Endothelial cell of umbilical vein (primary cell): ENCODE data around the gene SPINK1. TPM values are rescaled to one million over a fixed set of nuclear protein-coding genes. Genes with fewer than 3 reads are reported as not detected.

Source experiments
- BruUV-seq: library from RNA; stranded (reverse); fragments of 400-500 nt; replicated peaks from 2 replicates; lab custom pipeline; 2021; lab: Mats Ljungman, UMichigan
- CTCF ChIA-PET: fragments of 300-600, 350-600 bp; sonication (Branson Sonifier 250); formaldehyde crosslinking; loops from one replicate; lab custom pipeline; 2021; ENCODE audit warnings: antibody characterized with exemption, inconsistent platforms; lab: Charles Lee
- POLR2A ChIA-PET: fragments of 300-600, 350-600 bp; sonication (Branson Sonifier 250); formaldehyde crosslinking; loops from one replicate; lab custom pipeline; 2021; ENCODE audit warnings: antibody characterized with exemption, inconsistent platforms; lab: Charles Lee
- DNase-seq: peaks from one replicate; pipeline ENCODE4 v3.0.0-alpha.2; 2011; ENCODE audit warnings: low read depth, low spot score
- FAIRE-seq: peaks from 2 replicates; lab custom pipeline; 2011; peaks lifted over from hg19 to GRCh38; lab: Jason Lieb, UNC
- H2AFZ ChIP-seq: 2 replicates; pipeline ENCODE4 v1.6.0; 2012; ENCODE audit warnings: low read depth, low read length, control low read depth, inconsistent platforms
- H3K27ac ChIP-seq: 2 replicates; pipeline ENCODE4 v1.5.1; 2011; ENCODE audit warnings: low read depth, mild to moderate bottlenecking, control low read depth, low read length, moderate library complexity; ENCODE audit not compliant: insufficient read depth
- H3K27me3 ChIP-seq, 2 experiments: 2 replicates each; pipeline versions ENCODE4 v1.6.0 to v1.6.1; 2011; ENCODE audit warnings: low read length in 2 of 2, mixed read lengths in 1 of 2; ENCODE audit not compliant: control insufficient read depth in 2 of 2, insufficient read depth in 2 of 2
- H3K36me3 ChIP-seq, 2 experiments: 2 replicates in 1 of 2; 3 replicates in 1 of 2; pipeline ENCODE4 v1.5.1; 2011; ENCODE audit warnings: low read length in 2 of 2, mild to moderate bottlenecking in 1 of 2, moderate library complexity in 1 of 2; ENCODE audit not compliant: control insufficient read depth in 2 of 2, insufficient read depth in 2 of 2; ENCODE audit errors: extremely low read depth in 1 of 2
- H3K4me1 ChIP-seq: 3 replicates; pipeline ENCODE4 v1.5.1; 2011; ENCODE audit warnings: mild to moderate bottlenecking, low read length; ENCODE audit not compliant: control insufficient read depth, insufficient read depth; ENCODE audit errors: extremely low read depth
- H3K4me2 ChIP-seq: 2 replicates; pipeline ENCODE4 v1.6.1; 2011; ENCODE audit warnings: low read length, control low read depth, mixed read lengths; ENCODE audit not compliant: insufficient read depth
- H3K4me3 ChIP-seq, 3 experiments: fragments of 200-600 bp in 1 of 3; sonication (generic), shearing (Covaris generic) in 1 of 3; replicated peaks in 1 of 3; 2 replicates each; pipeline ENCODE4 v1.5.1; 2011 to 2016; ENCODE audit warnings: control low read depth in 3 of 3, low read length in 3 of 3, mild to moderate bottlenecking in 2 of 3, inconsistent platforms in 1 of 3, low read depth in 1 of 3, moderate library complexity in 1 of 3; ENCODE audit not compliant: insufficient read depth in 1 of 3
- H3K79me2 ChIP-seq: 2 replicates; pipeline ENCODE4 v1.6.0; 2012; ENCODE audit warnings: low read length, inconsistent platforms; ENCODE audit not compliant: control insufficient read depth, insufficient read depth
- H3K9ac ChIP-seq: replicated peaks from 2 replicates; pipeline ENCODE3; 2011; ENCODE audit warnings: low read length, control low read depth; ENCODE audit not compliant: insufficient read depth; ENCODE audit errors: extremely low read depth
- H3K9me1 ChIP-seq: replicated peaks from 3 replicates; pipeline ENCODE4 v1.6.0; 2011; ENCODE audit warnings: mild to moderate bottlenecking, low read length; ENCODE audit not compliant: control insufficient read depth, insufficient read depth; ENCODE audit errors: extremely low read depth
- H3K9me3 ChIP-seq: replicated peaks from 2 replicates; pipeline ENCODE4 v1.5.1; 2012; ENCODE audit warnings: low read length, inconsistent platforms; ENCODE audit not compliant: control insufficient read depth, insufficient read depth
- H4K20me1 ChIP-seq: replicated peaks from 2 replicates; pipeline ENCODE3; 2011; ENCODE audit warnings: mild to moderate bottlenecking, low read length; ENCODE audit not compliant: control insufficient read depth, insufficient read depth; ENCODE audit errors: extremely low read depth
- EZH2 ChIP-seq: IDR thresholded peaks from 2 replicates; pipeline ENCODE4 v1.6.1; 2012; ENCODE audit warnings: borderline replicate concordance, low read depth, mild to moderate bottlenecking, moderate library complexity, low read length, inconsistent platforms; ENCODE audit not compliant: severe bottlenecking
- FOS ChIP-seq: IDR thresholded peaks from 2 replicates; pipeline ENCODE4 v1.6.1; 2011; ENCODE audit warnings: mild to moderate bottlenecking, low read length, moderate library complexity, borderline replicate concordance; ENCODE audit not compliant: insufficient read depth
- GATA2 ChIP-seq: IDR thresholded peaks from 2 replicates; pipeline ENCODE4 v1.7.0; 2011; ENCODE audit warnings: low read depth, mild to moderate bottlenecking, moderate library complexity, mixed read lengths, low read length; ENCODE audit not compliant: insufficient read length, insufficient read depth
- JUN ChIP-seq: IDR thresholded peaks from 2 replicates; pipeline ENCODE4 v1.6.1; 2011; ENCODE audit warnings: borderline replicate concordance, low read depth; ENCODE audit not compliant: insufficient read length, insufficient read depth
- MYC ChIP-seq: IDR thresholded peaks from one replicate; pipeline ENCODE4 v1.6.1; 2011; ENCODE audit warnings: mild to moderate bottlenecking, low read depth, low read length
- POLR2A ChIP-seq: IDR thresholded peaks from 2 replicates; pipeline ENCODE4 v1.6.1; 2012; ENCODE audit warnings: low read depth, mild to moderate bottlenecking, control low read depth, low read length
- POLR2AphosphoS5 ChIP-seq: IDR thresholded peaks from 2 replicates; pipeline ENCODE4 v1.6.1; 2012; ENCODE audit warnings: low read depth, mild to moderate bottlenecking, control low read depth, low read length, moderate library complexity; ENCODE audit not compliant: insufficient read depth
- dilution Hi-C: fragments of 300-500 bp; cut with MboI; formaldehyde crosslinking; loops from one replicate; pipeline ENCODE4 v1.15.0; 2019; ENCODE audit warnings: low sequenced_read_pairs; ENCODE audit not compliant: extremely low pct_ligation_motif_present
- intact Hi-C: fragments of 100-400 bp; cut with micrococcal nuclease; formaldehyde crosslinking; loops from one replicate; pipeline ENCODE4 v1.10.0; 2022
- polyA plus RNA-seq, 4 experiments: library from polyadenylated mRNA; depleted of rRNA in 3 of 4; stranded (reverse) in 3 of 4; unstranded in 1 of 4; fragments of >200 nt; gene quantifications; 2 replicates each; pipeline versions ENCODE4 v1.2.1 to v1.2.3, GENCODE V29; 2011 to 2012; ENCODE audit warnings: missing spikeins in 1 of 4
- total RNA-seq: library from RNA; stranded (reverse); gene quantifications from 2 replicates; pipeline ENCODE4 v1.2.3, GENCODE V29; 2021
- TF ChIP-seq, protein P1 (sequence below): IDR thresholded peaks from 2 replicates; pipeline ENCODE4 v1.6.1; 2011; ENCODE audit not compliant: insufficient read depth, insufficient read length
- TF ChIP-seq, protein P2 (sequence below), 2 donors: IDR thresholded peaks; 1 replicate in 1 of 2; 2 replicates in 1 of 2; pipeline ENCODE4 v1.5.1; 2011; ENCODE audit warnings: low read length in 2 of 2, mild to moderate bottlenecking in 2 of 2, moderate library complexity in 2 of 2, control low read depth in 1 of 2, inconsistent platforms in 1 of 2, low read depth in 1 of 2; ENCODE audit not compliant: insufficient read depth in 1 of 2; ENCODE audit errors: extremely low read depth in 1 of 2

SPINK1 gene
- total and polyA plus RNA-seq, 2 donors (not counting 3 experiments of a cell fraction or from before 2014, with no cell fraction given): not detected

DNA sequence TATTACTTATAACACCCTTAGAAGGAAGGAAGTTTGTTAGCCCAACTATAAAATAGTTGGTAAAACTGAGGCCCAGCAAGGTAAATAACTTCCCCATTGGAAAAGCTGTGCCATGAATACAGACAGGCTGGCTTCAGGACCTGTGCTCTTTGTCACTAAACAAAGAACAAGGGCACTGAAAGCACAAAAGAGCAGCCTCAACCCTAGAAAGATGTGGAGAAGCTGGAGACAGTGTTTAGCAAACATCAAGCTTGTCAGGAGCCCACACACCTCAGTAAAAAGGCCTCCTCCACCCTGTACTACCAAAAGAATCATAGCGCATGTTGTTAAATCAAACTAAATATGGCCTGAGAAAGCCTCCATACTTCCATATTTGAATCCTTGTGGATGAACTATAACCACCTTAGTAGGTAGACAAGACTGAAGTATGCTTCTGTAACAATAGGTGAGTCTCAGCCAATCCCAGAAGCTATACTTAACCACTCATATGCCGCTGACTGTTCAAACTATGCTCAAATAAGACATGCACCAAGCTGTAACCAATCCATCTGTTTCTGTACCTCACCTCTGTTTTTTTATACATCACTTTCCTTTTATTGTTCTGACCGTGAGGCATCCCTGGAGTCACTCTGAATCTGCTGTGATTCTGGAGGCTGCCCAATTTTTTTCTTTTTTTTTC, 28.6 kb upstream of the SPINK1 start:
- POLR2A ChIA-PET: no interaction called here

DNA sequence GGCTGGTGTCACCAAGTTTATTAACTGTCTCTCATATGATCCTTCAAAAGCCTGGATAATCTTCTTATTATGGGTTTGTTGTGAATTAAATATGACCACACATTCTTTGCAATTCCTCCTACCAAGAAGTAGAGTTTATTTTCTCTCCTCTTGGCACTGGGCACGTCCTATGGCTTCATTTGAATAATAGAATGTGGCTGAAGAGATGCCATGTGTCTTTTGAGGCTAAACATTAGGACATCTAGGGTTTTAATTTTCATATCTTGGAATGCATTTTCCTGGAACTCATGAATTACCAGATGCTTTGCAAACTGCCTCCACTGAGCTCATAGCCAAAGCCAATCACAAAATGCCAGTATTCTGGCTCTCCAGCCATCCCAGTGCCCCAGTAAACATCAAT, 27.1 kb upstream of the SPINK1 start:
- Histone ChIP-seq H3K4me2 (no peak overlapping the region), H3K9me1 (no peaks in the 10 kb centered on the region), H3K9me3 (no peaks in the 10 kb centered on the region), H3K36me3 (no peaks in the 10 kb centered on the region), H4K20me1 (no peaks in the 10 kb centered on the region), H3K27ac (no peak overlapping the region), H3K9ac (no peak overlapping the region), H3K79me2 (no peaks in the 10 kb centered on the region), H2AFZ (no peak overlapping the region), H3K27me3 (no peaks in the 10 kb centered on the region), H3K4me3 (no peak overlapping the region), H3K4me1 (no peaks in the 10 kb centered on the region)
- ChIA-PET POLR2A (no interaction called here), CTCF (interaction anchor here (0.9 to 12.6 kb wide), 29 partner anchors 10 to 872 kb away, joined by 3 to 170 read pairs (median 5); no protein-coding TSS in a partner anchor)
- intact Hi-C loops: loop anchor here (2.0 to 10.0 kb wide), 2 partner anchors 262 to 516 kb away; no protein-coding TSS in a partner anchor
- no peak for FAIRE-seq
- dilution Hi-C loops: no loop called here
- TF ChIP-seq EZH2 (no peak), MYC (no peak), JUN (no peak), FOS (no peak), GATA2 (no peak), POLR2AphosphoS5 (no peak), POLR2A (no peak)
- TF ChIP-seq, protein P1, sequence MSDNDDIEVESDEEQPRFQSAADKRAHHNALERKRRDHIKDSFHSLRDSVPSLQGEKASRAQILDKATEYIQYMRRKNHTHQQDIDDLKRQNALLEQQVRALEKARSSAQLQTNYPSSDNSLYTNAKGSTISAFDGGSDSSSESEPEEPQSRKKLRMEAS: no peak
- TF ChIP-seq, protein P2, sequence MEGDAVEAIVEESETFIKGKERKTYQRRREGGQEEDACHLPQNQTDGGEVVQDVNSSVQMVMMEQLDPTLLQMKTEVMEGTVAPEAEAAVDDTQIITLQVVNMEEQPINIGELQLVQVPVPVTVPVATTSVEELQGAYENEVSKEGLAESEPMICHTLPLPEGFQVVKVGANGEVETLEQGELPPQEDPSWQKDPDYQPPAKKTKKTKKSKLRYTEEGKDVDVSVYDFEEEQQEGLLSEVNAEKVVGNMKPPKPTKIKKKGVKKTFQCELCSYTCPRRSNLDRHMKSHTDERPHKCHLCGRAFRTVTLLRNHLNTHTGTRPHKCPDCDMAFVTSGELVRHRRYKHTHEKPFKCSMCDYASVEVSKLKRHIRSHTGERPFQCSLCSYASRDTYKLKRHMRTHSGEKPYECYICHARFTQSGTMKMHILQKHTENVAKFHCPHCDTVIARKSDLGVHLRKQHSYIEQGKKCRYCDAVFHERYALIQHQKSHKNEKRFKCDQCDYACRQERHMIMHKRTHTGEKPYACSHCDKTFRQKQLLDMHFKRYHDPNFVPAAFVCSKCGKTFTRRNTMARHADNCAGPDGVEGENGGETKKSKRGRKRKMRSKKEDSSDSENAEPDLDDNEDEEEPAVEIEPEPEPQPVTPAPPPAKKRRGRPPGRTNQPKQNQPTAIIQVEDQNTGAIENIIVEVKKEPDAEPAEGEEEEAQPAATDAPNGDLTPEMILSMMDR (IDR thresholded peaks at IDR 0.05; ENCODE audit: extremely low read depth in 1 of 2, insufficient read depth in 1 of 2, low read depth in 1 of 2, low read length in 2 of 2): no peak
- no peak for DNase-seq
- BruUV-seq: no TSS peak

More for the DNA sequence above, 28.6 kb upstream of the SPINK1 start:
- Histone ChIP-seq H3K9ac (no peak overlapping the region), H3K4me3 (no peak overlapping the region), H3K9me1 (no peaks in the 10 kb centered on the region), H2AFZ (no peak overlapping the region), H3K79me2 (no peaks in the 10 kb centered on the region), H3K27me3 (no peaks in the 10 kb centered on the region), H4K20me1 (no peaks in the 10 kb centered on the region), H3K4me2 (no peak overlapping the region), H3K4me1 (no peaks in the 10 kb centered on the region), H3K36me3 (no peaks in the 10 kb centered on the region), H3K9me3 (no peaks in the 10 kb centered on the region), H3K27ac (no peak overlapping the region)
- intact Hi-C loops (loop anchor here (2.0 to 10.0 kb wide), 2 partner anchors 261 to 515 kb away; no protein-coding TSS in a partner anchor), dilution Hi-C loops (no loop called here)
- CTCF ChIA-PET: interaction anchor here (1.2 to 12.6 kb wide), 8 partner anchors 12 to 871 kb away, joined by 3 to 170 read pairs (median 9); no protein-coding TSS in a partner anchor
- TF ChIP-seq, protein P2 (IDR thresholded peaks at IDR 0.05; ENCODE audit: extremely low read depth in 1 of 2, insufficient read depth in 1 of 2, low read depth in 1 of 2, low read length in 2 of 2): no peak
- DNase-seq (no peak), FAIRE-seq (no peak)
- no TSS peak for BruUV-seq
